Uterus (tissue), 4 donors: ENCODE results near the gene REEP5. TPM values are rescaled to one million over a fixed set of nuclear protein-coding genes. Genes with fewer than 3 reads are reported as not detected.

Experiments
- DNase-seq, 2 donors: peaks; one replicate each; pipeline ENCODE4 v3.0.0-alpha.2; 2019 to 2020
- H3K27ac ChIP-seq, 2 donors: fragments of 200-600 bp; sonication (generic); 1 replicate in 1 of 2; 2 replicates in 1 of 2; pipeline ENCODE4 v1.5.1; 2016 to 2018
- H3K27me3 ChIP-seq, 2 donors: fragments of 200-600 bp; sonication (generic); one replicate each; pipeline ENCODE4 v1.5.1; 2018 to 2019; ENCODE audit warnings: control low read depth in 1 of 2
- H3K36me3 ChIP-seq, 2 donors: fragments of 200-600 bp; sonication (generic); one replicate each; pipeline ENCODE4 v1.5.1; 2019; ENCODE audit warnings: control low read depth in 1 of 2
- H3K4me1 ChIP-seq, 2 donors: fragments of 200-600 bp; sonication (generic); one replicate each; pipeline ENCODE4 v1.5.1; 2018 to 2019; ENCODE audit warnings: control low read depth in 1 of 2
- H3K4me3 ChIP-seq, 2 donors: fragments of 200-600 bp; sonication (generic); 1 replicate in 1 of 2; 2 replicates in 1 of 2; pipeline ENCODE4 v1.5.1; 2018 to 2019; ENCODE audit warnings: mild to moderate bottlenecking in 1 of 2
- H3K9me3 ChIP-seq, 2 donors: fragments of 200-600 bp; sonication (generic); one replicate each; pipeline ENCODE4 v1.5.1; 2019; ENCODE audit warnings: control low read depth in 1 of 2
- CTCF ChIP-seq, 4 experiments: fragments of 200-600 bp in 2 of 4; fragments of 450-650 bp in 2 of 4; sonication (generic) in 2 of 4; IDR thresholded peaks; one replicate each; pipeline ENCODE4 v1.5.1; 2016 to 2019; ENCODE audit warnings: antibody characterized with exemption in 4 of 4, mild to moderate bottlenecking in 2 of 4, moderate library complexity in 1 of 4
- POLR2A ChIP-seq, 2 donors: fragments of 450-650 bp; IDR thresholded peaks; one replicate each; pipeline ENCODE4 v1.6.1; 2016; ENCODE audit warnings: antibody characterized with exemption in 2 of 2, mild to moderate bottlenecking in 1 of 2, moderate library complexity in 1 of 2
- intact Hi-C: fragments of 100-400 bp; cut with DNase I; formaldehyde crosslinking; loops from one replicate; pipeline ENCODE4 v1.15.1; 2023; ENCODE audit warnings: low total_unique reads
- total RNA-seq, 4 donors: library from RNA; depleted of rRNA in 3 of 4; stranded (reverse); fragments of >200 nt in 3 of 4; gene quantifications; one replicate each; pipeline versions ENCODE4 v1.1.0 to v1.2.4, GENCODE V29; 2014 to 2023
- donor health status: DM: yes; HTN: yes; CAD: no.

REEP5 gene
- total RNA-seq, 4 donors from 2014 or later = 35.6 to 77.1 (median 56.2) TPM

- H3K27me3 ChIP-seq = no peaks in the 10 kb centered on the region
- no peak for DNase-seq
- no peak overlapping the region for H3K4me3 ChIP-seq
- TF ChIP-seq POLR2A (IDR thresholded peaks at IDR 0.05) (no peak), CTCF (IDR thresholded peaks at IDR 0.05) (no peak)
- H3K4me1 ChIP-seq = no peaks in the 10 kb centered on the region
- intact Hi-C loops = no loop called here
- H3K27ac ChIP-seq = no peak overlapping the region
- no peaks in the 10 kb centered on the region for H3K9me3 ChIP-seq
- H3K36me3 ChIP-seq = no peaks in the 10 kb centered on the region
Observed at GRCh38 chr5:112846556-112846955, 75.5 kb downstream of the REEP5 start.

DNA sequence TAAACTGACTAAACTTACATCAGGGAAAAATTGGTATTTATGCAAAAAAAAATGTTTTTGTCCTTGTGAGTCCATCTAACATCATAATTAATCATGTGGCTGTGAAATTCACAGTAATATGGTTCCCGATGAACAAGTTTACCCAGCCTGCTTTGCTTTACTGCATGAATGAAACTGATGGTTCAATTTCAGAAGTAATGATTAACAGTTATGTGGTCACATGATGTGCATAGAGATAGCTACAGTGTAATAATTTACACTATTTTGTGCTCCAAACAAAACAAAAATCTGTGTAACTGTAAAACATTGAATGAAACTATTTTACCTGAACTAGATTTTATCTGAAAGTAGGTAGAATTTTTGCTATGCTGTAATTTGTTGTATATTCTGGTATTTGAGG lies 77.5 kb downstream of the REEP5 start:
- H3K4me1 ChIP-seq = no peaks in the 10 kb centered on the region
- H3K27ac ChIP-seq = no peak overlapping the region
- TF ChIP-seq POLR2A (IDR thresholded peaks at IDR 0.05) = no peak
- TF ChIP-seq CTCF (IDR thresholded peaks at IDR 0.05) = no peak
- H3K4me3 ChIP-seq = no peak overlapping the region
- no peaks in the 10 kb centered on the region for H3K9me3 ChIP-seq
- H3K36me3 ChIP-seq = no peaks in the 10 kb centered on the region
- DNase-seq = no peak
- intact Hi-C loops = no loop called here
- H3K27me3 ChIP-seq = no peaks in the 10 kb centered on the region

GRCh38 chr5:112833971-112834370 lies 88.1 kb downstream of the REEP5 start:
- intact Hi-C loops = no loop called here
- TF ChIP-seq CTCF (IDR thresholded peaks at IDR 0.05) (no peak), POLR2A (IDR thresholded peaks at IDR 0.05) (no peak)
- no peak overlapping the region for H3K4me3 ChIP-seq
- no peaks in the 10 kb centered on the region for H3K27me3 ChIP-seq
- no peaks in the 10 kb centered on the region for H3K9me3 ChIP-seq
- DNase-seq = no peak
- no peaks in the 10 kb centered on the region for H3K4me1 ChIP-seq
- no peaks in the 10 kb centered on the region for H3K36me3 ChIP-seq
- H3K27ac ChIP-seq = no peak overlapping the region

GRCh38 chr5:112830378-112830777 lies 91.6 kb downstream of the REEP5 start:
- no peaks in the 10 kb centered on the region for H3K27me3 ChIP-seq
- H3K27ac ChIP-seq = no peak overlapping the region
- H3K9me3 ChIP-seq = no peaks in the 10 kb centered on the region
- no peak for TF ChIP-seq CTCF (IDR thresholded peaks at IDR 0.05)
- no peak for TF ChIP-seq POLR2A (IDR thresholded peaks at IDR 0.05)
- no peak for DNase-seq
- H3K4me1 ChIP-seq = no peaks in the 10 kb centered on the region
- H3K4me3 ChIP-seq = no peak overlapping the region
- H3K36me3 ChIP-seq = no peaks in the 10 kb centered on the region
- intact Hi-C loops = no loop called here

Other genes starting within 250 kb of the REEP5 start
- 100 to 1,000 TPM in 2 of 4 donors, 10 to 100 TPM in 2; 45.4 to 132 (median 91.7) TPM for gene APC, start 184.3 kb downstream of the REEP5 start, total RNA-seq
- 100 to 1,000 TPM in 1 of 4 donors, 10 to 100 TPM in 3; 37.1 to 154 (median 49.7) TPM for gene SRP19, start 60.9 kb downstream of the REEP5 start, total RNA-seq
- 100 to 1,000 TPM in 1 of 4 donors, 10 to 100 TPM in 3; 11.2 to 124 (median 27.6) TPM for gene DCP2, start 54.6 kb upstream of the REEP5 start, total RNA-seq